Mesendoderm (in vitro differentiated cells): ENCODE measurements around the gene HTATSF1.

Experiments
- DNase-seq: peaks from one replicate; pipeline ENCODE4 v3.0.0; 2013
- H2AK5ac ChIP-seq: 2 replicates; pipeline ENCODE4 v1.6.1; 2013; ENCODE audit warnings: low read length, inconsistent platforms
- H2BK120ac ChIP-seq: 2 replicates; pipeline ENCODE4 v1.6.1; 2013; ENCODE audit warnings: low read depth, mild to moderate bottlenecking, low read length, moderate library complexity, mixed read lengths
- H2BK15ac ChIP-seq: replicated peaks from 2 replicates; pipeline ENCODE4 v1.6.1; 2013; ENCODE audit warnings: low read depth, mild to moderate bottlenecking, moderate library complexity
- H2BK5ac ChIP-seq: 2 replicates; pipeline ENCODE4 v1.6.1; 2013; ENCODE audit warnings: low read length, inconsistent platforms
- H3K18ac ChIP-seq: 2 replicates; pipeline ENCODE4 v1.6.1; 2013; ENCODE audit warnings: mild to moderate bottlenecking, low read length, mixed read lengths
- H3K23ac ChIP-seq: one replicate; pipeline ENCODE4 v1.6.1; 2013; ENCODE audit warnings: low read length
- H3K27ac ChIP-seq: 2 replicates; pipeline ENCODE4 v1.5.1; 2013; ENCODE audit warnings: low read depth, mild to moderate bottlenecking, inconsistent platforms, low read length, moderate library complexity
- H3K27me3 ChIP-seq: 2 replicates; pipeline ENCODE4 v1.6.1; 2013; ENCODE audit warnings: low read length, control low read depth, mild to moderate bottlenecking, inconsistent platforms; ENCODE audit not compliant: insufficient read depth, poor library complexity
- H3K36me3 ChIP-seq: 2 replicates; pipeline ENCODE4 v1.6.1; 2013; ENCODE audit warnings: low read length, inconsistent platforms; ENCODE audit not compliant: control insufficient read depth, insufficient read depth
- H3K4ac ChIP-seq: one replicate; pipeline ENCODE4 v1.6.1; 2013; ENCODE audit warnings: low read depth, mild to moderate bottlenecking, low read length, moderate library complexity
- H3K4me1 ChIP-seq: 2 replicates; pipeline ENCODE4 v1.6.1; 2013; ENCODE audit warnings: low read depth, low read length, inconsistent platforms; ENCODE audit not compliant: control insufficient read depth
- H3K4me2 ChIP-seq: 2 replicates; pipeline ENCODE4 v1.6.1; 2013; ENCODE audit warnings: low read length
- H3K4me3 ChIP-seq: 2 replicates; pipeline ENCODE4 v1.5.1; 2013; ENCODE audit warnings: mild to moderate bottlenecking, low read length
- H3K56ac ChIP-seq: one replicate; pipeline ENCODE4 v1.6.1; 2013; ENCODE audit warnings: low read length
- H3K79me1 ChIP-seq: 2 replicates; pipeline ENCODE4 v1.6.1; 2013; ENCODE audit warnings: low read length, inconsistent platforms
- H3K79me2 ChIP-seq: 2 replicates; pipeline ENCODE4 v1.6.1; 2013; ENCODE audit warnings: mild to moderate bottlenecking, low read length; ENCODE audit not compliant: control insufficient read depth, insufficient read depth
- H3K9ac ChIP-seq: 2 replicates; pipeline ENCODE4 v1.6.1; 2013; ENCODE audit warnings: low read length, inconsistent platforms
- H4K5ac ChIP-seq: one replicate; pipeline ENCODE4 v1.6.1; 2013; ENCODE audit warnings: low read length
- H4K8ac ChIP-seq: one replicate; pipeline ENCODE4 v1.6.1; 2013; ENCODE audit warnings: low read depth, mild to moderate bottlenecking, control low read depth, low read length, moderate library complexity
- WGBS: extraction: QIAGEN DNeasy Blood & Tissue Kit; methylation state at CpG from one replicate; pipeline ENCODE4 v1.1.7; 2013; ENCODE audit warnings: low lambda C conversion rate, missing lambda C conversion rate; ENCODE audit not compliant: insufficient coverage; ENCODE audit errors: extremely low coverage; 5-methylcytosine and 5-hydroxymethylcytosine counted together

HTATSF1 gene

GRCh38 chrX:136453771-136454170 lies 43.6 kb upstream of the HTATSF1 start:
- no peak overlapping the region for H3K4me3 ChIP-seq
- H4K8ac ChIP-seq, result no peak overlapping the region
- no peak overlapping the region for H3K27ac ChIP-seq
- H3K36me3 ChIP-seq, result no peaks in the 10 kb centered on the region
- no peak overlapping the region for H3K18ac ChIP-seq
- no peak for DNase-seq
- WGBS, result no CpG with 5 or more reads among the region's 1 CpG
- no peak overlapping the region for H3K23ac ChIP-seq
- no peak overlapping the region for H2AK5ac ChIP-seq
- no peak overlapping the region for H2BK5ac ChIP-seq
- no peak overlapping the region for H3K4me2 ChIP-seq
- no peak overlapping the region for H2BK120ac ChIP-seq
- no peak overlapping the region for H3K4ac ChIP-seq
- no peaks in the 10 kb centered on the region for H3K4me1 ChIP-seq
- no peak overlapping the region for H4K5ac ChIP-seq
- no peaks in the 10 kb centered on the region for H3K27me3 ChIP-seq
- no peaks in the 10 kb centered on the region for H3K79me2 ChIP-seq
- H3K9ac ChIP-seq, result no peak overlapping the region
- H3K79me1 ChIP-seq, result no peaks in the 10 kb centered on the region
- H3K56ac ChIP-seq, result no peak overlapping the region
- H2BK15ac ChIP-seq, result no peak overlapping the region

- Histone ChIP-seq H3K79me2 (no peaks in the 10 kb centered on the region), H3K4ac (no peak overlapping the region), H3K9ac (no peak overlapping the region), H2BK5ac (no peak overlapping the region), H4K5ac (no peak overlapping the region), H2AK5ac (no peak overlapping the region), H3K4me1 (no peaks in the 10 kb centered on the region), H3K23ac (no peak overlapping the region), H2BK15ac (no peak overlapping the region), H4K8ac (no peak overlapping the region), H3K4me2 (no peak overlapping the region), H3K36me3 (no peaks in the 10 kb centered on the region), H3K27ac (no peak overlapping the region), H3K79me1 (no peaks in the 10 kb centered on the region), H3K56ac (no peak overlapping the region), H3K27me3 (no peaks in the 10 kb centered on the region), H3K18ac (no peak overlapping the region), H3K4me3 (no peak overlapping the region), H2BK120ac (no peak overlapping the region)
- no peak for DNase-seq
- no CpG with 5 or more reads among the region's 6 CpGs for WGBS
These were observed 41.3 kb upstream of the HTATSF1 start for GRCh38 chrX:136456133-136456532.

- Histone ChIP-seq H4K8ac (no peak overlapping the region), H3K23ac (no peak overlapping the region), H3K4me3 (no peak overlapping the region), H3K27ac (no peak overlapping the region), H4K5ac (no peak overlapping the region), H3K9ac (no peak overlapping the region), H2AK5ac (no peak overlapping the region), H3K18ac (no peak overlapping the region), H3K79me2 (no peaks in the 10 kb centered on the region), H3K36me3 (no peaks in the 10 kb centered on the region), H2BK5ac (no peak overlapping the region), H2BK120ac (no peak overlapping the region), H3K4me2 (no peak overlapping the region), H2BK15ac (no peak overlapping the region), H3K4ac (no peak overlapping the region), H3K79me1 (no peaks in the 10 kb centered on the region), H3K4me1 (no peaks in the 10 kb centered on the region), H3K56ac (no peak overlapping the region), H3K27me3 (no peaks in the 10 kb centered on the region)
- WGBS, result no CpG with 5 or more reads among the region's 5 CpGs
- no peak for DNase-seq
These were observed 40.0 kb upstream of the HTATSF1 start for GRCh38 chrX:136457303-136457917.

- H2BK5ac ChIP-seq, result no peak overlapping the region
- H3K4me3 ChIP-seq, result no peak overlapping the region
- no peaks in the 10 kb centered on the region for H3K79me2 ChIP-seq
- no peak overlapping the region for H3K9ac ChIP-seq
- no peaks in the 10 kb centered on the region for H3K36me3 ChIP-seq
- no peak overlapping the region for H4K5ac ChIP-seq
- H3K4me2 ChIP-seq, result no peak overlapping the region
- no CpG with 5 or more reads among the region's 3 CpGs for WGBS
- no peak overlapping the region for H2BK120ac ChIP-seq
- no peak overlapping the region for H3K4ac ChIP-seq
- H3K4me1 ChIP-seq, result no peaks in the 10 kb centered on the region
- no peak overlapping the region for H3K18ac ChIP-seq
- no peak for DNase-seq
- H3K79me1 ChIP-seq, result no peaks in the 10 kb centered on the region
- no peak overlapping the region for H4K8ac ChIP-seq
- H3K56ac ChIP-seq, result no peak overlapping the region
- no peak overlapping the region for H2BK15ac ChIP-seq
- no peak overlapping the region for H3K27ac ChIP-seq
- no peak overlapping the region for H3K23ac ChIP-seq
- no peak overlapping the region for H2AK5ac ChIP-seq
- no peaks in the 10 kb centered on the region for H3K27me3 ChIP-seq
These were observed 32.8 kb upstream of the HTATSF1 start for GRCh38 chrX:136464589-136464988.

- DNase-seq, result no peak
- no peak overlapping the region for H3K27ac ChIP-seq
These were observed 30.1 kb upstream of the HTATSF1 start for GRCh38 chrX:136467303-136467702.

More at GRCh38 chrX:136467303-136467702, 30.1 kb upstream of the HTATSF1 start:
- WGBS, result no CpG with 5 or more reads among the region's 3 CpGs
- no peak overlapping the region for H3K9ac ChIP-seq
- H3K4me3 ChIP-seq, result no peak overlapping the region
- H4K5ac ChIP-seq, result no peak overlapping the region
- H3K56ac ChIP-seq, result no peak overlapping the region
- H2BK5ac ChIP-seq, result no peak overlapping the region
- no peaks in the 10 kb centered on the region for H3K4me1 ChIP-seq
- no peak overlapping the region for H3K23ac ChIP-seq
- H2BK120ac ChIP-seq, result no peak overlapping the region
- no peaks in the 10 kb centered on the region for H3K36me3 ChIP-seq
- H3K79me1 ChIP-seq, result no peaks in the 10 kb centered on the region
- H4K8ac ChIP-seq, result no peak overlapping the region
- no peaks in the 10 kb centered on the region for H3K27me3 ChIP-seq
- H2BK15ac ChIP-seq, result no peak overlapping the region
- no peaks in the 10 kb centered on the region for H3K79me2 ChIP-seq
- no peak overlapping the region for H3K18ac ChIP-seq
- no peak overlapping the region for H3K4me2 ChIP-seq
- H2AK5ac ChIP-seq, result no peak overlapping the region
- H3K4ac ChIP-seq, result no peak overlapping the region
